HG02938 (cell line): ENCODE results near the gene SHMT2.

Experiments
- ATAC-seq: cut with Tn5 transposase; IDR thresholded peaks from one replicate; pipeline ENCODE4 v1.9.1; 2021; ENCODE audit warnings: mild to moderate bottlenecking, moderate library complexity; ENCODE audit not compliant: unreplicated experiment

SHMT2 gene

DNA sequence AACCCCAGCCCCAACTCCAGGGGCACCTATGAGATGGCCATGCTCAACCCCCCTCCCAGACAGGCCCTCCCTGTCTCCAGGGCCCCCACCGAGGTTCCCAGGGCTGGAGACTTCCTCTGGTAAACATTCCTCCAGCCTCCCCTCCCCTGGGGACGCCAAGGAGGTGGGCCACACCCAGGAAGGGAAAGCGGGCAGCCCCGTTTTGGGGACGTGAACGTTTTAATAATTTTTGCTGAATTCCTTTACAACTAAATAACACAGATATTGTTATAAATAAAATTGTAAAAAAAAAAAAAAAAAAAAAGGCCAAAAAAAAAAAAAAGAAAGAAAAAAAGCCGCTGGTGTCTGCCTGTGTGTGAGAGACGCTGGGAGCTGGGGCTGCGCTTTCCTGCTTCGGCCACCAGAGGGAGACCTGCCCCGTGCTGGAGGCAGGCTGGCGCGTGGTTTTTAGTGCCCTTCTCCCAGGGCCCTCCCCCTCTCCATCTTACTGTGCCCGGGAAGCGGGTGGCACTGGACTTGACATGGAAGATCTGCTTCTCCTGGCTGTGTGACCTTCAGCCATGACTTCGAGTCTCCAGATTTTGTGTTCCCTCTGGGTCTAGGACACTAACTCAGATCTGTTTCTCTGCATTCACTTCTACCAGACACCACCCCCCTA is 16.3 kb upstream of the SHMT2 start:
- ATAC-seq = no peak

GRCh38 chr12:57213763-57214397 is 15.6 kb upstream of the SHMT2 start:
- no peak for ATAC-seq

DNA sequence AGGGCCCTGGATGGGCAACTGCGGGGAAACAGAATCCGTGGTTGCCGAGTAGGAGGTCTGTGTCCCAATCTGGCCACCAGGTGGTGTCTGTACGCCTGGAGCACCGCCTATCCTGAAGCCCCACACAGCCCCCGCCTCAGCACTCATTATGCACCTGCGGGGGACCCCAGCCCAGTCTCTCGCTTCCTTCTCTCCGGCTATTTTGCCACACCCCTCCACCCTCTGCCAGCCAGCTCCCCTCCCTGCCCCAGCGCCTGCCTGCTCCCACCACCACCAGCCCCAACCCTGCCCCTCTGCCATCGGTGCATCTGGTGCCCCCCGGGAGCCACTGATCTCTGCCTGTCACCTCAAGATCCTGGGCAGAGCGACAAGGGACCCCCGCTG is 15.1 kb upstream of the SHMT2 start:
- no peak for ATAC-seq

DNA sequence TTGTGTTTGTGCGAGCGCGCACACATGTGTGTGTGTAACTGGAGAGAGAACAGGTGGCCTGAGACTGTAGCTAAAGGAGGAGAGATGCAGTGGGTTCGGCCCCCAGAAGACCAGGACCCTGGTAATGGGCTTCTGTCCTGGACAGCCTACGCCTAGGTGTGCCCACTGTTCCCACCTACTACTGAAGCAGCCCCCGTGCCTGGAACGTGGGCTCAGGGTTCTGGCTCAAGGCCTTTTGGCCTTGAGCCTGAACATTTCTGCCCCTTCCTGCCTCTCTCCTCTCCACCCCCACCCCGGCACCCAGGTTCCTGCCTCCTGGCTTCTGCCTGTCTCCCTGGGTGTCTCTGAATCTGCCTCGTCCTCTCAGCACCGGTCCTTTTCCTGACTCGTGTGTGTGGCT is 14.4 kb upstream of the SHMT2 start:
- no peak for ATAC-seq

- no peak for ATAC-seq
Observed at GRCh38 chr12:57215668-57216013, 13.9 kb upstream of the SHMT2 start.

DNA sequence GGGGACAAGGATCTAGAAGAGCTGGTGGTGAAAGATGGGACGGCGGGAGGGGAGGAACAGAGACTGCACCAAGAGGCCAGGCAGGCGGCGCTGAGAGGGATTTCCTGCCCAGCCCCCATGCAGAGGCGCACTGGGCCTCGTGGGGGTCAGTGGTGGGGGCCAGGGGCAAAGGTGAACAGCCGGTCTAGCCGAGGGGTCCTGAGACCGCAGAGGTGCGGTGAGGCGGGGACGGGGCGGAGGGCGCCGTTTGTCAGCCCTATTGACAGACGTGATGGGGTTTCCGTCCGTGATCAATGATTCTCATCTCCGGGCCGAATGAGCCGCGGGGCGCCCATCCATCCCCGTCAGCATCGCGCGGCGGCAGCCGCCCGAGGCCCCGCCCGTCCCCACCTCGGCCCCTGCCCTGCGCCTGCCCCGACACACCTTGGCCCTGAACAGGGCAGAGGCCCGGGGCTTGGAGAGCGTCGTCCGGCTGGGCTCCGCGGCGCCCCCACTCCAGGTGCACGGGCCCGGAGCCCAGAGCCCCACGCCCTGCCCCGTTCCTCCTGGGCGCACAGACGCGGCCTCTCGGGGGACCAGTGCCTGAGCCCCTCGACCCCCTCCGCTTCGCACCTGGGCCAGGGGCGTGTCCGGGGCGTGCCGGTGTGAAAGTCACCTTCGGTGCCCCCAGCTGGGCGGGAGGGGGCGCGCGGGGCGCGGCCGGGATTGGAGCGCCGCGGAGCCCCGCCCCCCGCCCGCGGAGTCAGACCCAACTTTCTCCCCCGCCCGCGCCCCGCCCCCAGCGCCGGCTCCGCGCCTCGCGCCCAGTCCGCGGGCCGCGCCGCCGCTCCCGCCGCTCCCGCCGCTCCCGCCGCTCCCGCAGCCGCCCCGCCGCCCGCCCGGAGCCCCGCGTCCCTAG is 13.2 kb upstream of the SHMT2 start, which contains the start of gene NXPH4:
TSS of gene NXPH4 (plus strand) at position 781 of the 898 bp plus-strand sequence. CDS start 176 bp downstream, outside the sequence.
- ATAC-seq = no peak

DNA sequence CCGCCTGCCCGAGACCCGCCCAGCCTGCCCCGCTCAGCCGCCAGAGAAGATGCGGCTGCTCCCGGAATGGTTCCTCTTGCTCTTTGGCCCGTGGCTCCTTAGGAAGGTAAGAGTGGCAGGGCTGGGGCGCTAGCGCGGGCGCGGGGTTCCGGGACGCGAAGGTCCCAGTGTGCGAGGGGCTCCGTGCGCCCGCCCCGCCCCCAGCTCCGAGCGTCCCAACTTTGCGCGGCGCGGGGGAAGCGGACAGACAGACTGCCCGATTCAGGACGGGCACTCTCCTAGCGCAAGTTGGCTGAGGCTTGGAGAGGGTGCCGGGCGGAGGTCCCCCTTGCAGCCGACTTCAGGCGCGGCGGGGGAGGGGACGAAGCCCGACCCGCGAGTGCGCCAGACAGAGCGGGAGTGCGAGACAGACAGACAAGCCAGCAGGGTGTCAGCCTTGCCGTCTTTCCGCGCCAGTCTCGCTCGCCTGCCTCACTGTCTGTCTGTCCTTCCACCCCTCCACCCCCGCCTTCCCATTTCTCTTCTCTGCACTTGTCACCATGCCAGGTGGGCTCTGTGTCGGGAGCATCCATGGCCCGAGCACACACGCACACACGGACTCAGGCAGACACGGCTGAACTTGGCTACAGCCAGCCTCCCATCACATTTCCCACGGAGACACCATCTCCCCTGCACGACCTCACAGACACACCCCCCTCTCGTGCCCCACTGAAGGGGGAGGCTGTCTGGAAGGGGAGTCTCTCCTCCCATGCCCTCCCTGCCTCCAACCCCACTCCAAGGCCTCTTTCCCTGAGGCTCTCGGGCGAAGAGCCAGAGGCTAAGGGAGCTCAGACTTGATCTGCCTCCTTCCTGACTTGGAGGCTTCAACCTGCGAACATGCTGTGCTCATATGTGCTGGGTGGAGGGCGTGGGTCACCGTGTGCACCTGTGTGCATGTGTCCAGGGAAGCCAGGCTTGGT is 12.3 kb upstream of the SHMT2 start:
- no peak for ATAC-seq

- no peak for ATAC-seq
Observed at GRCh38 chr12:57218030-57218853, 11.3 kb upstream of the SHMT2 start.

DNA sequence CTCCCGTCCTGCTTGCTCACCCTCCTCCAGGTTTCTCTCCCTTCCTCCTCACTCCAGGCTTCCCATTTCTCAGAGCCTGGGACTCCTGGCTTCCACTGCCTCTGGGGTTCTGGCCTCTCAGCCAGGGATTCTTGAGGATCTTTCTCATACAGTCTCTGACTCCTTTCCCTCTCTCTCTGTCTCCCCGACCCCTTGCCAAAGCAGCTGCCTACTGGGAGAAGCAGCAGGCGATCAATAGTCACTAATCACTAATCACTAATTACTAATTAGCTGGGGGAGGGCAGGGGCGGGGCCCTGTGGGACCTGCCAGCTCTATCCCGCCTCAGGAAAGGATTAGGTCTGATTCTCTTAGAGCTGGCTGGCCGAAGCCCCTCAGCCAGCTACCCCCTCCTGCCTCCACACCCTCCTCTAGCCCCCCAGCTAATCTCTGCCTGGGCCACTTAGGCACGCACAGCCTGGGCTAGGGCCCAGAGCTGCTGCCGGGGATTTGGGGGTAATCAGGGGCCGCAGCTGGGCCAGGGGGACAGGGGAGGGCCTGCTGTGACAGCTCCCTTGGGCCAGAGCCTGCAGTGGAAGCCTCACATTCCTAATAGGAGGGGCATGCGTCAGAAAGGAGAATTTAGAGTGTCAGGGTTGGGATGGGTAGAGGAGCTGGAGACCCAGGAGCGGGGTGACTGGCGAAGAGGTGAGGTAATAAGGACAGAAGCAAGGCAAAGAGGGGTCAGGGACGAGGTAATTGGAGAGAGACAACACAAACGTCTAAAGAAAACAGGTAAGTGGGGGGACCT is 10.1 kb upstream of the SHMT2 start:
- no peak for ATAC-seq

DNA sequence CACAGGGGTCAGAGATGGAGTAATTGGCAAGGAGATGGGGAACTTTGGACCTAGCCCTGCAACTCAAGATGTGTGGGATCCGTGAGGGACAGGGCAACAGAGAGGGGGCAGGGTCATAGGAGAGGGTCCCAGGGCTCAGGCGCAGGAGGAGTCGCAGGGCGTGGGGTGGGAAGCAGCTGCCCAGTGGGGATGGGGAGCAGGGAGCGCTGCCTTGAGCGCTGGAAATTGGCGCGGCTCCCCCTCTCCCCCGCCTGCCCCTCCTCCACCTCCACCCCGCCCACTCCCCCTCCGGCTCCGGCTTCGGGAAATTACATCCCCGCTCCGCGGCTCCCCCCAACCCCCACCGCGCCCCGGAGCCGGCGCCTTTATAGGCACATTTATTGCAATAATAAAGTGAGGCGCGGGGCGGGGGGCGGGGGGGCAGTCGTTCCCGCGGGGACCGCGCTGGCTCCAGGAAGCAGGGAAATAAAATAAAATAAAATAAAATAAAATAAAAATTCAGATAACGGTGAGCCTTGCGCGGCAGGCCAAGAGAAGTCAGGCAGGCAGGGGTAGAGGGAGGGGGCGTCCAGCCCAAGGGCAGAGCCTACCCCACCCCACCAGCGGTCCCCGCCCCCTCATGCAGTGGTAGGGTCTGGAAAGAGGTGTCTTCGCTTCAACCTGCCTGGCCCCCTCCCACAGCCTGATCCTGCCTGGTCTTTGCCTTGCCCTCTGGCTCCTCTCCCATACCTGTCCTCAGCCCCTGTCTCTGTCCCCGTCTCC is 9.3 kb upstream of the SHMT2 start:
- ATAC-seq = no peak

DNA sequence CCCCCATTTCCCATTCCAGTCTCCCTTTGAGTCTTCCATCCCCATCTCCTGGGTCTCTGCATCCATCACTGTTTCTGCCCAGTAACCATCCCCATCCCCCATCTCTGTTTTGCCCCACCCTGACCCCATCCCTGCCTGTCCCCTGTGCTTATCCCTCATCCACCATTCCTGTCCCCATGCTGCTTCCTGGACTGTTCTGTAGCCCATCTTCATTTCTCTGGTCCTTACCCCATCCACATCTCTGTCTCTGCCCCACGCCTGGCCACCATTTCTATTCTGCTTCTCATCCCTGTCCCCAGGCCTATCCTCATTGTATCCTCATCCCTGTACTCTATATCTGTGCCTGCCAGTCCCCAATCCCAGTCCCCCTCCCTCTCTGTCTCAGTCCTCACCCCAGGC is 8.7 kb upstream of the SHMT2 start:
- ATAC-seq = no peak

DNA sequence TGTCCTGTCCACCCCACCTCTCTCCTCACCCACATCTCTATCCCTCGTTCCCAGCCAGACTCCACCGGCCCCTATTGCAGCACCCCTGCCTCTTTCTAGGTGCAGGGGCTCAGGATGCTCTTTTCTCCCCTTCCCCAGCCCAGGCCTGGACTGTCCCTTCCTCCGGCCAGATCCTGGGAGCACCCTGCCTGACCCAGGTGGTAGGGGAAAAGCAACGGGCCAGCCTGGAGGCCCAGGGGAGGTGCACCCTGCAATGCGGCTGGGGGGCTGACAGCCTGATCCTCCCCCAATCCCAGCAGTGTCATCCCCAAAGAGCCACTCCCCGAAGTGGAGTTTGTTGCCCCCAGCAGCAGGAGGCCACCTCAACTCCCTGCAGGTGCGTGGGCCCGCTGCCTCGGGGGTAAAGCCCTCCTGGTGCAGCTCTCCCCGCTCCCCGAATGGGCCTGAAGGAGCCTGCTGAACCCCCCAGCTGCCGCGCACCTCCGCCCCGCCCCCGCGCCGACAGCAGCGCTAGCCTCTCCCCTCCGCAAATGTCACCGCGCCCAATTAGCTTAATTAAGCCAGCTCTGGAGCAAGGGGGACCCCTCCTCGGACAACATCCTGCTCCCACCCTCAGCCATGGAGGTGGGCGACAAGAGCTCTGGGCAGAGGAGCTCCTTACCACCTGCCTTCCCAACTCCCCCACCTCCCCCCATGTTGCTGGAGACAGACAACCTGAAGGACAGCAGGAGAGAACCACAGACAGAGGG is 8.2 kb upstream of the SHMT2 start:
- no peak for ATAC-seq

- ATAC-seq = no peak
Observed at GRCh38 chr12:57222286-57223190, 7.0 kb upstream of the SHMT2 start.

GRCh38 chr12:57223191-57224165 is 6.0 kb upstream of the SHMT2 start:
- ATAC-seq = no peak

GRCh38 chr12:57224278-57224972 is 5.1 kb upstream of the SHMT2 start:
- no peak for ATAC-seq
